Sigmoid colon (tissue), 7 donors: Measurements from ENCODE around the gene IL17RE. TPM values are rescaled to one million over a fixed set of nuclear protein-coding genes. Genes with fewer than 3 reads are reported as not detected.
A peak's percentile ranks its signal among the peaks of the same experiment; 100 is the strongest.
"Not testable (repeated sequence)": the region's sequence is repeated elsewhere in the genome, so short reads cannot be mapped to it uniquely, and the experiment has no call there.

ENCODE experiments used
- DNase-seq: peaks from one replicate; pipeline ENCODE4 v3.0.0-alpha.2; 2019
- H3K27ac ChIP-seq, 4 donors: fragments of 200-600 bp; sonication (generic); one replicate each; pipeline ENCODE4 v1.5.1; 2016 to 2019; ENCODE audit warnings: mild to moderate bottlenecking in 1 of 4
- H3K27me3 ChIP-seq, 3 donors: fragments of 200-600 bp; sonication (generic); one replicate each; pipeline ENCODE4 v1.5.1; 2019; ENCODE audit warnings: mild to moderate bottlenecking in 1 of 3
- H3K36me3 ChIP-seq, 4 donors: fragments of 200-600 bp; sonication (generic); one replicate each; pipeline ENCODE4 v1.5.1; 2016 to 2019
- H3K4me1 ChIP-seq, 4 donors: fragments of 200-600 bp; sonication (generic); one replicate each; pipeline ENCODE4 v1.5.1; 2017 to 2019
- H3K4me3 ChIP-seq, 4 donors: fragments of 200-600 bp; sonication (generic); one replicate each; pipeline ENCODE4 v1.5.1; 2017 to 2019; ENCODE audit warnings: mild to moderate bottlenecking in 2 of 4, moderate library complexity in 1 of 4
- H3K9me3 ChIP-seq, 4 donors: fragments of 200-600 bp in 3 of 4; sonication (generic) in 3 of 4; one replicate each; pipeline versions ENCODE4 v1.5.1 to v1.6.1; 2013 to 2019
- EP300 ChIP-seq, 4 donors: sonication (generic); formaldehyde crosslinking; IDR thresholded peaks; one replicate each; pipeline ENCODE4 v1.6.1; 2017; ENCODE audit warnings: antibody characterized with exemption in 4 of 4
- POLR2A ChIP-seq, 2 donors: fragments of 450-650 bp; IDR thresholded peaks; one replicate each; pipeline ENCODE4 v1.6.1; 2016; ENCODE audit warnings: antibody characterized with exemption in 2 of 2, mild to moderate bottlenecking in 2 of 2, moderate library complexity in 2 of 2
- POLR2AphosphoS5 ChIP-seq, 4 donors: sonication (generic); formaldehyde crosslinking; IDR thresholded peaks; one replicate each; pipeline ENCODE4 v1.6.1; 2017; ENCODE audit warnings: antibody characterized with exemption in 4 of 4
- WGBS, 2 donors: extraction: QIAGEN DNeasy Blood & Tissue Kit; methylation state at CpG; one replicate each; pipeline ENCODE4 v1.1.7; 2013; 5-methylcytosine and 5-hydroxymethylcytosine counted together
- intact Hi-C: fragments of 100-400 bp; cut with DNase I; formaldehyde crosslinking; loops from one replicate; pipeline ENCODE4 v1.15.1; 2023
- polyA plus RNA-seq, 3 donors: library from polyadenylated mRNA; stranded (reverse); fragments of 200-250 nt; gene quantifications; one replicate each; pipeline ENCODE4 v1.2.3, GENCODE V29; 2013
- total RNA-seq, 4 donors: library from RNA; depleted of rRNA; stranded (reverse); fragments of >200 nt; gene quantifications; one replicate each; pipeline ENCODE4 v1.1.0, GENCODE V29; 2016
- TF ChIP-seq, protein P1 (sequence below), 4 experiments: fragments of 450-650 bp in 3 of 4; fragments of 200-600 bp in 1 of 4; IDR thresholded peaks; one replicate each; pipeline ENCODE4 v1.5.1; 2016 to 2019; ENCODE audit warnings: antibody characterized with exemption in 4 of 4, mild to moderate bottlenecking in 3 of 4, moderate library complexity in 2 of 4
- donor health status: healthy with polysubstance abuse.
- donor health status: Bipolar disorder and iron deficiency.
- donor health status: healthy.

Gene IL17RE, protein sequence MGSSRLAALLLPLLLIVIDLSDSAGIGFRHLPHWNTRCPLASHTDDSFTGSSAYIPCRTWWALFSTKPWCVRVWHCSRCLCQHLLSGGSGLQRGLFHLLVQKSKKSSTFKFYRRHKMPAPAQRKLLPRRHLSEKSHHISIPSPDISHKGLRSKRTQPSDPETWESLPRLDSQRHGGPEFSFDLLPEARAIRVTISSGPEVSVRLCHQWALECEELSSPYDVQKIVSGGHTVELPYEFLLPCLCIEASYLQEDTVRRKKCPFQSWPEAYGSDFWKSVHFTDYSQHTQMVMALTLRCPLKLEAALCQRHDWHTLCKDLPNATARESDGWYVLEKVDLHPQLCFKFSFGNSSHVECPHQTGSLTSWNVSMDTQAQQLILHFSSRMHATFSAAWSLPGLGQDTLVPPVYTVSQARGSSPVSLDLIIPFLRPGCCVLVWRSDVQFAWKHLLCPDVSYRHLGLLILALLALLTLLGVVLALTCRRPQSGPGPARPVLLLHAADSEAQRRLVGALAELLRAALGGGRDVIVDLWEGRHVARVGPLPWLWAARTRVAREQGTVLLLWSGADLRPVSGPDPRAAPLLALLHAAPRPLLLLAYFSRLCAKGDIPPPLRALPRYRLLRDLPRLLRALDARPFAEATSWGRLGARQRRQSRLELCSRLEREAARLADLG
- total RNA-seq: 1 to 10 TPM in 2 of 4 donors, under 1 TPM in 2; 0.68 to 2.5 (median 1.3) TPM
- 10 to 100 TPM; 11.4 to 46.3 (median 12.7) TPM for polyA plus RNA-seq

DNA sequence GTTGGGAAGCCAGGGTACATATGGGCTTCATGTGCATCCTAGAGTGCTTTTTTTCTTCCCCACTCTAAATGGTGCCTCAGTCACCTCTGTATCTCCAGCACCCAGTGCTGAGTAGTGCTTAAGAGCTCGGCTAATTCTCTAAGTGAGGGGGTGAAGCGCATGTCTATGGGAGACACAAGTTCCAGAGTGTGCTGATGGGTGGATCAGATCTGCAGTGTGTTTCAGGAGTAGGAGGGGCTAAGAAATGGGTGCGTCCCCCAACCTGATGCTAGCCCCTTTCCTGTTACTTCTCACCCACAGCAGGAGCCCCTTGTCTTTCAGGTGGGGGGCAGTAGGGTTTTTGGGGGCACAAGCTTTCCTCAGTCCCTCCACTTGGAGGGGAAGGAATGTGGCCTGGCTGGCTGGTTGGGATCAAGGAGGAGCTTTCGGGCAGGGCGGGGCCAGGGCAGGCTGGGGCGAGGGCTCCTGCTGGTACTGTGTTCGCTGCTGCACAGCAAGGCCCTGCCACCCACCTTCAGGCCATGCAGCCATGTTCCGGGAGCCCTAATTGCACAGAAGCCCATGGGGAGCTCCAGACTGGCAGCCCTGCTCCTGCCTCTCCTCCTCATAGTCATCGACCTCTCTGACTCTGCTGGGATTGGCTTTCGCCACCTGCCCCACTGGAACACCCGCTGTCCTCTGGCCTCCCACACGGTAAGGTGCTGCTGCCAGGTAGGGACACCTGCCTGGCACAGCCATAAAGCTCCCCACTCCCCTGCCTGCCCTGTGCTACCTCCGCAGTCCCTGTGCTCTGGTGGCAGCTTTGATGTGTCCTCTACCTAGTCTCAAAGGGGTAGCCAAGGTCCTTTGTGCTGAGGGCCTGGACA lies at the start of gene IL17RE:
TSS of gene IL17RE (plus strand) at position 477 of the 866 bp plus-strand sequence. CDS start at position 562, 85 bp downstream.
- no peaks in the 10 kb centered on the region for H3K9me3 ChIP-seq
- H3K27ac ChIP-seq: peak within 1 kb of the TSS in 1 of 4 donors; percentile 42
- no peak for TF ChIP-seq EP300 (IDR thresholded peaks at IDR 0.05)
- peak in 1 of 2 donors; percentile 21 for TF ChIP-seq POLR2A (IDR thresholded peaks at IDR 0.05)
- no peak for TF ChIP-seq POLR2AphosphoS5 (IDR thresholded peaks at IDR 0.05)
- no peaks in the 10 kb centered on the region for H3K27me3 ChIP-seq
- H3K4me3 ChIP-seq: peak within 1 kb of the TSS in 3 of 4 donors; percentile 0 to 27 (median 8)
- no peaks in the 10 kb centered on the region for H3K36me3 ChIP-seq
- WGBS, 2 donors: 10 to 51% methylated on average over 13 of the region's 13 CpGs
- DNase-seq: no peak
- peaks cover 0 to 14% (median 13%) of the 10 kb centered on the region in 4 donors for H3K4me1 ChIP-seq
- intact Hi-C loops: no loop called here

DNA sequence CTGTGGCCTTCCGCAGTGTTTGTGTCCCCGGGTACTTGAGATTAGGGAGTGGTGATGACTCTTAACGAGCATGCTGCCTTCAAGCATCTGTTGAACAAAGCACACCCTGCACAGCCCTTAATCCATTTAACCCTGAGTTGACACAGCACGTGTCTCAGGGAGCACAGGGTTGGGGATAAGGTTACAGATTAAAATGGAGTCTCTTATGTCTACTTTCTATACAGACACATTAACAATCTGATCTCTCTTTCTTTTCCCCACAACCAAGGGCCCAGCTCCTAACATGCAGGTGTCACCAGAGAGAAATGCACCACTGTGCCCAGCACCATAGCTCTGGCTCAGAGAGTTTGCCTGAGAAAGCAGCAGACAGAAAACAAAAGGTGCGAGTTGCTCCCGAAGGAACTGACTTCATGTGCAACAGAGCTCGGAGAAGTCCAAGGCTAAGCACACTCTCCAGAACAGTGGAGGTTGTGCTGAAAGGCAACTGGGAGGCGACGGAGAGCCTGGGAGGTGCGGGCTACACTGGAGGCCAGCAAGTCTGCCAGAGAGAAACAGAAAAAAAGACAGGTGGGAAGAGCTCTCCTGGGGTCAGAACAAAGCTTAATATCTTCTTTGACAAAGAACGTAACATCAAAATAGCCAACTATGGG lies 48.2 kb upstream of the IL17RE start:
- H3K27ac ChIP-seq, DNase-seq, H3K4me3 ChIP-seq, H3K36me3 ChIP-seq, H3K27me3 ChIP-seq, H3K4me1 ChIP-seq, intact Hi-C loops, H3K9me3 ChIP-seq: not testable (repeated sequence)
- WGBS, 2 donors: 81 to 83% methylated on average over 11 of the region's 11 CpGs

DNA sequence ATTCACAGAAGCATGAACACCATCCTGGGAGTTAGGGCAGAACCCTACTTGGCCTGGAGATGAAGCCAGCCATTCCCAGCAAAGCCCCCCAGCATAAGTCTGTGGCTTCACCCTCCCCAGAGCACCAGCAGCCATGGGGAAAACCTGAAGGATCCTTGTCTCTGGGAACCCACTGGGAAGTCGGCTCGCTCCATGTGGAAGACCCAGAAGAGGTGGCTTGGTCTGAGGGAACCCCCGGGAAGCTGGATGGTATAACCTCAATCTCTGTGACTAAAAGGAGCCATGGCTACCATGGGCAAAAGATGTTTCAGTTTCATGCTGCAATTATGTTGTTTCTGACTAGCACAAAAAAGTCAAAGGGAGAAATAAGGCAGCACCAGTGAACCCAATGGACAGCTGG lies 47.1 kb upstream of the IL17RE start:
- Histone ChIP-seq H3K9me3 (no peaks in the 10 kb centered on the region), H3K27me3 (no peaks in the 10 kb centered on the region), H3K4me1 (no peaks in the 10 kb centered on the region), H3K36me3 (no peaks in the 10 kb centered on the region), H3K4me3 (no peak overlapping the region), H3K27ac (no peak overlapping the region)
- intact Hi-C loops: no loop called here
- no peak for TF ChIP-seq POLR2AphosphoS5 (IDR thresholded peaks at IDR 0.05)
- TF ChIP-seq EP300 (IDR thresholded peaks at IDR 0.05): no peak
- TF ChIP-seq, protein P1, sequence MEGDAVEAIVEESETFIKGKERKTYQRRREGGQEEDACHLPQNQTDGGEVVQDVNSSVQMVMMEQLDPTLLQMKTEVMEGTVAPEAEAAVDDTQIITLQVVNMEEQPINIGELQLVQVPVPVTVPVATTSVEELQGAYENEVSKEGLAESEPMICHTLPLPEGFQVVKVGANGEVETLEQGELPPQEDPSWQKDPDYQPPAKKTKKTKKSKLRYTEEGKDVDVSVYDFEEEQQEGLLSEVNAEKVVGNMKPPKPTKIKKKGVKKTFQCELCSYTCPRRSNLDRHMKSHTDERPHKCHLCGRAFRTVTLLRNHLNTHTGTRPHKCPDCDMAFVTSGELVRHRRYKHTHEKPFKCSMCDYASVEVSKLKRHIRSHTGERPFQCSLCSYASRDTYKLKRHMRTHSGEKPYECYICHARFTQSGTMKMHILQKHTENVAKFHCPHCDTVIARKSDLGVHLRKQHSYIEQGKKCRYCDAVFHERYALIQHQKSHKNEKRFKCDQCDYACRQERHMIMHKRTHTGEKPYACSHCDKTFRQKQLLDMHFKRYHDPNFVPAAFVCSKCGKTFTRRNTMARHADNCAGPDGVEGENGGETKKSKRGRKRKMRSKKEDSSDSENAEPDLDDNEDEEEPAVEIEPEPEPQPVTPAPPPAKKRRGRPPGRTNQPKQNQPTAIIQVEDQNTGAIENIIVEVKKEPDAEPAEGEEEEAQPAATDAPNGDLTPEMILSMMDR (IDR thresholded peaks at IDR 0.05): no peak
- no peak for TF ChIP-seq POLR2A (IDR thresholded peaks at IDR 0.05)
- no peak for DNase-seq
- 96 to 100% methylated on average over 3 of the region's 3 CpGs for WGBS, 2 donors

DNA sequence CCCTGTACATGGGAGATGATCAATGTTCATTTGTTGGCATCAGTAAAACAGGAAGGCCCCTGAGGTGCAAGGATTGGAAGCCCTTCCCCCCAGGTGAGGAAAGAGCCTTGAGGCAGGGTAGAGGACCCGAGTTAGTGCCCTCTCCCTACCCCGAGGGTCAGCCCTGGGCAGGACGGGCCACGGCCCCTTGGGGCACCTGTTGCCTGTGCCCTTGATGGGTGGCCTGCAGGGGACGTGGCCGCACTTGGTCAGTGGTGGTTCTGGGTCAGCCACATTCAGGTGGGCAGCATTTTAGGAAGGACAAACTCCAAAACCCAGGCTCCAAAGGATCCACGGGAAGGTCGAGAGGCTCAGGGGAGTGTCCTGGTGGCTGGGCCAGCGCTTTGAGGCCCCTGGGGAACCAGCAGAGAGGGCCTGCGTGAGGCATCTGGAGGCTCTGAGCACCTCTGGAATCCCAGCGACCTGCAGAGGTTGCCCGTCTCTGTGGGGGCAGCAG lies 43.1 kb upstream of the IL17RE start:
- no peak for TF ChIP-seq EP300 (IDR thresholded peaks at IDR 0.05)
- no peak for TF ChIP-seq POLR2A (IDR thresholded peaks at IDR 0.05)
- TF ChIP-seq, protein P1 (IDR thresholded peaks at IDR 0.05): no peak
- TF ChIP-seq POLR2AphosphoS5 (IDR thresholded peaks at IDR 0.05): no peak
- 90 to 92% methylated on average over 12 of the region's 12 CpGs for WGBS, 2 donors
- no peak overlapping the region for H3K4me3 ChIP-seq
- no peaks in the 10 kb centered on the region for H3K9me3 ChIP-seq
- intact Hi-C loops: no loop called here
- no peaks in the 10 kb centered on the region for H3K27me3 ChIP-seq
- H3K36me3 ChIP-seq: no peaks in the 10 kb centered on the region
- DNase-seq: no peak
- H3K27ac ChIP-seq: no peak overlapping the region
- peaks cover 0 to 25% (median 24%) of the 10 kb centered on the region in 4 donors for H3K4me1 ChIP-seq

DNA sequence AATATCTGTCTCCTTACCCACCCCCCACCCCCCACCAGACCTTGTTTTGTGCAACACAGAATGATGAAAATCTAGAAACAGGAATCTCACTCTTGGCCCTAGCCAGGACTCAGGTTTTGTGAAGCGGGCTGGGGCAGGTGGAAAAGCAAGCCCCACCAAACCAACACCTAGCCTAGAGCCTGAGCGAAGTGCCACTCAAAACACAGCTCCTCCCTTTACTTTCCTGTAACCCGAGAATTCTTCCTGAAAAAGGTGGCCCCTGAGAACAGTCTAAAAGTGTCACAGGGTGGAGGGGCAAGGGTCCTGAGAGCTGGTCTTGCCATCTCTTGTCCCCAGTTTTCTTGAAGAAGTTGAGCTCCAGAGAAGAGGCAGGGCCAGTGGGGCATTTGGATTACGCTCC lies 41.4 kb upstream of the IL17RE start:
- H3K4me3 ChIP-seq: no peak overlapping the region
- no peak for TF ChIP-seq POLR2A (IDR thresholded peaks at IDR 0.05)
- TF ChIP-seq EP300 (IDR thresholded peaks at IDR 0.05): no peak
- TF ChIP-seq POLR2AphosphoS5 (IDR thresholded peaks at IDR 0.05): no peak
- TF ChIP-seq, protein P1 (IDR thresholded peaks at IDR 0.05): no peak
- intact Hi-C loops: no loop called here
- 90 to 92% methylated on average over 4 of the region's 4 CpGs for WGBS, 2 donors
- H3K27me3 ChIP-seq: no peaks in the 10 kb centered on the region
- no peak for DNase-seq
- peaks cover 0 to 41% (median 40%) of the 10 kb centered on the region in 4 donors for H3K4me1 ChIP-seq
- no peaks in the 10 kb centered on the region for H3K9me3 ChIP-seq
- no peaks in the 10 kb centered on the region for H3K36me3 ChIP-seq
- peak overlapping the region in 1 of 4 donors; percentile 93 for H3K27ac ChIP-seq
